Activated CD8-positive, alpha-beta memory T cell treated with anti-CD3 and anti-CD28 coated beads, Interleukin-2, amount 50 U/mL, for 1 hour (primary cell): ENCODE results near the gene ZCWPW2.

ENCODE experiments used
- DNase-seq: peaks from one replicate; pipeline ENCODE4 v3.0.0-alpha.2; 2020; ENCODE audit errors: extremely low read depth

The ZCWPW2 gene

GRCh38 chr3:28575100-28575745 lies 226.7 kb downstream of the ZCWPW2 start:
- no peak for DNase-seq
